HAP-1 (cell line): ENCODE measurements around the gene MINDY4B.
"Not testable (repeated sequence)": the region's sequence is repeated elsewhere in the genome, so short reads cannot be mapped to it uniquely, and the experiment has no call there.

Source experiments
- DNase-seq, 2 experiments: peaks; one replicate each; pipeline ENCODE4 v3.0.0-alpha.2; 2016 to 2020; ENCODE audit warnings: low spot score in 2 of 2
- H3K27me3 ChIP-seq: fragments of 250-450 bp; sonication (Bioruptor Pico); 2 replicates; pipeline ENCODE4 v1.5.1; 2020; ENCODE audit warnings: low read depth, mild to moderate bottlenecking, moderate library complexity
- H3K36me3 ChIP-seq: fragments of 250-450 bp; sonication (Bioruptor Pico); replicated peaks from 2 replicates; pipeline ENCODE4 v1.5.1; 2020; ENCODE audit warnings: mild to moderate bottlenecking
- H3K4me1 ChIP-seq: fragments of 250-450 bp; sonication (Bioruptor Pico); 2 replicates; pipeline ENCODE4 v1.5.1; 2020; ENCODE audit warnings: mild to moderate bottlenecking
- H3K4me3 ChIP-seq: fragments of 250-450 bp; sonication (Bioruptor Pico); 2 replicates; pipeline ENCODE4 v1.5.1; 2020; ENCODE audit warnings: mild to moderate bottlenecking, moderate library complexity
- H3K9me3 ChIP-seq: fragments of 250-450 bp; sonication (Bioruptor Pico); 2 replicates; pipeline ENCODE4 v1.5.1; 2020; ENCODE audit warnings: mild to moderate bottlenecking, moderate library complexity
- in situ Hi-C: fragments of 300-500 bp; cut with MboI; formaldehyde crosslinking; loops from 3 replicates; pipeline ENCODE4 v1.14.3; 2020; ENCODE audit warnings: low sequenced_read_pairs, inconsistent platforms, mixed read lengths

Gene MINDY4B

GRCh38 chr3:150887031-150887430, 18.2 kb downstream of the MINDY4B start:
- Histone ChIP-seq H3K27me3 (peaks cover 25% of the 10 kb centered on the region), H3K36me3 (no peaks in the 10 kb centered on the region), H3K4me1 (no peaks in the 10 kb centered on the region), H3K4me3 (no peak overlapping the region), H3K9me3 (no peaks in the 10 kb centered on the region)
- in situ Hi-C loops, result no loop called here
- DNase-seq, result no peak

GRCh38 chr3:150885535-150885934, 19.7 kb downstream of the MINDY4B start:
- Histone ChIP-seq H3K27me3 (peaks cover 31% of the 10 kb centered on the region), H3K36me3 (no peaks in the 10 kb centered on the region), H3K4me1 (no peaks in the 10 kb centered on the region), H3K4me3 (no peak overlapping the region), H3K9me3 (no peaks in the 10 kb centered on the region)
- DNase-seq, result no peak
- in situ Hi-C loops, result no loop called here

- H3K4me3 ChIP-seq, result no peak overlapping the region
- no peak for DNase-seq
- in situ Hi-C loops, result no loop called here
- peaks cover 68% of the 10 kb centered on the region for H3K27me3 ChIP-seq
- H3K4me1 ChIP-seq, result no peaks in the 10 kb centered on the region
- H3K36me3 ChIP-seq, result no peaks in the 10 kb centered on the region
- no peaks in the 10 kb centered on the region for H3K9me3 ChIP-seq
Observed at GRCh38 chr3:150878996-150879575, 26.2 kb downstream of the MINDY4B start.

GRCh38 chr3:150878290-150878689, 26.9 kb downstream of the MINDY4B start:
- Histone ChIP-seq H3K4me3 (no peak overlapping the region), H3K36me3 (no peaks in the 10 kb centered on the region), H3K9me3 (no peaks in the 10 kb centered on the region), H3K27me3 (peaks cover 60% of the 10 kb centered on the region), H3K4me1 (no peaks in the 10 kb centered on the region)
- in situ Hi-C loops, result no loop called here
- DNase-seq, result no peak

GRCh38 chr3:150877303-150877702, 27.9 kb downstream of the MINDY4B start:
- Histone ChIP-seq H3K4me1 (no peaks in the 10 kb centered on the region), H3K9me3 (no peaks in the 10 kb centered on the region), H3K4me3 (no peak overlapping the region), H3K36me3 (no peaks in the 10 kb centered on the region), H3K27me3 (peaks cover 59% of the 10 kb centered on the region)
- DNase-seq, result no peak
- in situ Hi-C loops, result no loop called here

- Histone ChIP-seq H3K36me3 (no peaks in the 10 kb centered on the region), H3K9me3 (no peaks in the 10 kb centered on the region), H3K4me1 (no peaks in the 10 kb centered on the region), H3K27me3 (peaks cover 58% of the 10 kb centered on the region), H3K4me3 (no peak overlapping the region)
- in situ Hi-C loops, result no loop called here
- DNase-seq, result no peak
Observed at GRCh38 chr3:150876611-150877265, 28.5 kb downstream of the MINDY4B start.

GRCh38 chr3:150875548-150875947, 29.7 kb downstream of the MINDY4B start:
- Histone ChIP-seq H3K9me3 (no peaks in the 10 kb centered on the region), H3K4me1 (peaks cover under 1% of the 10 kb centered on the region; the same call in 1 of the 2 replicates), H3K27me3 (peaks cover 61% of the 10 kb centered on the region), H3K4me3 (no peak overlapping the region), H3K36me3 (no peaks in the 10 kb centered on the region)
- in situ Hi-C loops, result no loop called here
- DNase-seq, result no peak

GRCh38 chr3:150874666-150875219, 30.5 kb downstream of the MINDY4B start:
- H3K4me1 ChIP-seq, result peaks cover 8% of the 10 kb centered on the region
- H3K9me3 ChIP-seq, result no peaks in the 10 kb centered on the region
- H3K36me3 ChIP-seq, result no peaks in the 10 kb centered on the region
- peaks cover 60% of the 10 kb centered on the region for H3K27me3 ChIP-seq
- DNase-seq, result no peak
- H3K4me3 ChIP-seq, result no peak overlapping the region
- in situ Hi-C loops, result loop anchor here (25.0 kb wide), 1 partner anchor 337 kb away; the partner anchor contains the start of genes EIF2A and SERP1

- Histone ChIP-seq H3K4me3 (no peak overlapping the region), H3K27me3 (peaks cover 43% of the 10 kb centered on the region), H3K4me1 (peaks cover 16% of the 10 kb centered on the region), H3K36me3 (no peaks in the 10 kb centered on the region), H3K9me3 (no peaks in the 10 kb centered on the region)
- in situ Hi-C loops, result loop anchor here (25.0 kb wide), 1 partner anchor 334 kb away; the partner anchor contains the start of genes EIF2A and SERP1
- DNase-seq, result no peak
Observed at GRCh38 chr3:150871192-150871591, 34.0 kb downstream of the MINDY4B start.

- no peak for DNase-seq
Observed at GRCh38 chr3:150870406-150870805, 34.8 kb downstream of the MINDY4B start.

GRCh38 chr3:150868282-150868681, 37.0 kb downstream of the MINDY4B start:
- in situ Hi-C loops, result loop anchor here (25.0 kb wide), 1 partner anchor 331 kb away; the partner anchor contains the start of genes EIF2A and SERP1
- H3K27me3 ChIP-seq, result peaks cover 50% of the 10 kb centered on the region

More at GRCh38 chr3:150870406-150870805, 34.8 kb downstream of the MINDY4B start:
- H3K4me1 ChIP-seq, result peaks cover 16% of the 10 kb centered on the region
- H3K4me3 ChIP-seq, result no peak overlapping the region
- H3K27me3 ChIP-seq, result peaks cover 40% of the 10 kb centered on the region
- no peaks in the 10 kb centered on the region for H3K36me3 ChIP-seq
- in situ Hi-C loops, result loop anchor here (25.0 kb wide), 1 partner anchor 333 kb away; the partner anchor contains the start of genes EIF2A and SERP1
- H3K9me3 ChIP-seq, result no peaks in the 10 kb centered on the region

GRCh38 chr3:150867434-150867833, 37.8 kb downstream of the MINDY4B start:
- H3K9me3 ChIP-seq, result no peaks in the 10 kb centered on the region
- peaks cover 52% of the 10 kb centered on the region for H3K27me3 ChIP-seq
- H3K4me3 ChIP-seq, result no peak overlapping the region
- in situ Hi-C loops, result loop anchor here (25.0 kb wide), 1 partner anchor 330 kb away; the partner anchor contains the start of genes EIF2A and SERP1
- no peak for DNase-seq
- H3K36me3 ChIP-seq, result no peaks in the 10 kb centered on the region
- H3K4me1 ChIP-seq, result peaks cover 16% of the 10 kb centered on the region

More at GRCh38 chr3:150868282-150868681, 37.0 kb downstream of the MINDY4B start:
- Histone ChIP-seq H3K9me3 (no peaks in the 10 kb centered on the region), H3K4me3 (no peak overlapping the region), H3K4me1 (peaks cover 16% of the 10 kb centered on the region), H3K36me3 (no peaks in the 10 kb centered on the region)
- DNase-seq, result no peak

- not testable (repeated sequence) for H3K4me3 ChIP-seq, H3K36me3 ChIP-seq, H3K9me3 ChIP-seq, H3K4me1 ChIP-seq, DNase-seq
- in situ Hi-C loops, result loop anchor here (25.0 kb wide), 1 partner anchor 327 kb away; the partner anchor contains the start of genes EIF2A and SERP1
- H3K27me3 ChIP-seq, result peaks cover 42% of the 10 kb centered on the region
Observed at GRCh38 chr3:150863921-150864320, 41.3 kb downstream of the MINDY4B start.

GRCh38 chr3:150861851-150862250, 43.4 kb downstream of the MINDY4B start:
- in situ Hi-C loops, result loop anchor here (25.0 kb wide), 1 partner anchor 325 kb away; the partner anchor contains the start of genes EIF2A and SERP1

More at GRCh38 chr3:150861851-150862250, 43.4 kb downstream of the MINDY4B start:
- no peaks in the 10 kb centered on the region for H3K9me3 ChIP-seq
- H3K27me3 ChIP-seq, result peaks cover 35% of the 10 kb centered on the region
- H3K4me1 ChIP-seq, result peaks cover 3% of the 10 kb centered on the region; the same call in 1 of the 2 replicates
- H3K36me3 ChIP-seq, result no peaks in the 10 kb centered on the region
- DNase-seq, result peak; percentile 15 to 17
- no peak overlapping the region for H3K4me3 ChIP-seq
